ENCODE measurements around the gene FNIP1. TPM values are rescaled to one million over a fixed set of nuclear protein-coding genes. Genes with fewer than 3 reads are reported as not detected.
"Not testable (repeated sequence)": the region's sequence is repeated elsewhere in the genome, so short reads cannot be mapped to it uniquely, and the experiment has no call there.

The FNIP1 gene
- total RNA-seq, 1 donor from 2014 or later = 40.6 TPM

GRCh38 chr5:131786036-131786435 is 10.8 kb downstream of the FNIP1 start:
- peaks cover 2% of the 10 kb centered on the region for H3K36me3 Mint-ChIP-seq (ENCODE audit: low read depth)
- no peak overlapping the region for H3K27ac Mint-ChIP-seq (ENCODE audit: unreplicated experiment)
- H3K4me3 Mint-ChIP-seq (ENCODE audit: unreplicated experiment) = no peak overlapping the region
- no peaks in the 10 kb centered on the region for H3K27me3 Mint-ChIP-seq (ENCODE audit: low read depth)
- H3K9me3 Mint-ChIP-seq (ENCODE audit: low read depth) = peaks cover 2% of the 10 kb centered on the region
- H3K4me1 Mint-ChIP-seq (ENCODE audit: low read depth) = peaks cover 53% of the 10 kb centered on the region
- DNase-seq (ENCODE audit: low spot score) = no peak
- no peak for TF ChIP-seq CTCF (IDR thresholded peaks at IDR 0.05)

GRCh38 chr5:131783874-131784273 is 12.9 kb downstream of the FNIP1 start:
- peaks cover 2% of the 10 kb centered on the region for H3K9me3 Mint-ChIP-seq (ENCODE audit: low read depth)
- no peak for TF ChIP-seq CTCF (IDR thresholded peaks at IDR 0.05)
- peak overlapping the region; percentile 90 for H3K27ac Mint-ChIP-seq (ENCODE audit: unreplicated experiment)
- H3K4me3 Mint-ChIP-seq (ENCODE audit: unreplicated experiment) = no peak overlapping the region
- peaks cover 43% of the 10 kb centered on the region for H3K4me1 Mint-ChIP-seq (ENCODE audit: low read depth)
- DNase-seq (ENCODE audit: low spot score) = no peak
- H3K36me3 Mint-ChIP-seq (ENCODE audit: low read depth) = peaks cover 2% of the 10 kb centered on the region
- H3K27me3 Mint-ChIP-seq (ENCODE audit: low read depth) = no peaks in the 10 kb centered on the region

GRCh38 chr5:131783357-131783756 is 13.5 kb downstream of the FNIP1 start:
- Mint-ChIP-seq H3K36me3 (ENCODE audit: low read depth) (peaks cover 2% of the 10 kb centered on the region), H3K4me1 (ENCODE audit: low read depth) (peaks cover 43% of the 10 kb centered on the region), H3K27me3 (ENCODE audit: low read depth) (no peaks in the 10 kb centered on the region), H3K27ac (ENCODE audit: unreplicated experiment) (peak overlapping the region; percentile 90), H3K9me3 (ENCODE audit: low read depth) (peaks cover 2% of the 10 kb centered on the region), H3K4me3 (ENCODE audit: unreplicated experiment) (no peak overlapping the region)
- TF ChIP-seq CTCF (IDR thresholded peaks at IDR 0.05) = no peak
- no peak for DNase-seq (ENCODE audit: low spot score)

GRCh38 chr5:131782717-131783116 is 14.1 kb downstream of the FNIP1 start:
- Mint-ChIP-seq H3K4me1 (ENCODE audit: low read depth) (peaks cover 44% of the 10 kb centered on the region), H3K4me3 (ENCODE audit: unreplicated experiment) (no peak overlapping the region), H3K27ac (ENCODE audit: unreplicated experiment) (no peak overlapping the region), H3K9me3 (ENCODE audit: low read depth) (peaks cover 2% of the 10 kb centered on the region), H3K36me3 (ENCODE audit: low read depth) (peaks cover 2% of the 10 kb centered on the region), H3K27me3 (ENCODE audit: low read depth) (no peaks in the 10 kb centered on the region)
- TF ChIP-seq CTCF (IDR thresholded peaks at IDR 0.05) = no peak
- DNase-seq (ENCODE audit: low spot score) = no peak

- H3K27me3 Mint-ChIP-seq (ENCODE audit: low read depth); H3K27ac Mint-ChIP-seq (ENCODE audit: unreplicated experiment): not testable (repeated sequence)
- peaks cover 48% of the 10 kb centered on the region for H3K4me1 Mint-ChIP-seq (ENCODE audit: low read depth)
These were observed 18.7 kb downstream of the FNIP1 start for GRCh38 chr5:131778141-131778540.

GRCh38 chr5:131776450-131776849 is 20.4 kb downstream of the FNIP1 start:
- no peak for TF ChIP-seq CTCF (IDR thresholded peaks at IDR 0.05)
- H3K9me3 Mint-ChIP-seq (ENCODE audit: low read depth) = peaks cover under 1% of the 10 kb centered on the region
- H3K4me1 Mint-ChIP-seq (ENCODE audit: low read depth) = peaks cover 39% of the 10 kb centered on the region
- H3K27me3 Mint-ChIP-seq (ENCODE audit: low read depth) = no peaks in the 10 kb centered on the region
- peaks cover under 1% of the 10 kb centered on the region for H3K36me3 Mint-ChIP-seq (ENCODE audit: low read depth)
- DNase-seq (ENCODE audit: low spot score) = no peak
- no peak overlapping the region for H3K4me3 Mint-ChIP-seq (ENCODE audit: unreplicated experiment)
- peak overlapping the region; percentile 37 for H3K27ac Mint-ChIP-seq (ENCODE audit: unreplicated experiment)

More at GRCh38 chr5:131778141-131778540, 18.7 kb downstream of the FNIP1 start:
- not testable (repeated sequence) for H3K36me3 Mint-ChIP-seq (ENCODE audit: low read depth); H3K4me3 Mint-ChIP-seq (ENCODE audit: unreplicated experiment); H3K9me3 Mint-ChIP-seq (ENCODE audit: low read depth); DNase-seq (ENCODE audit: low spot score)

Data from chondrocyte (in vitro differentiated cells).